HepG2 (cell line): ENCODE measurements around the gene CCS. TPM values are rescaled to one million over a fixed set of nuclear protein-coding genes. Genes with fewer than 3 reads are reported as not detected.
A peak's percentile ranks its signal among the peaks of the same experiment; 100 is the strongest.

Experiments
- ADNP ChIP-seq: sonication (generic); formaldehyde crosslinking; IDR thresholded peaks from 2 replicates; pipeline ENCODE4 v1.4.0; 2020; ENCODE audit warnings: missing genetic modification reagents
- CHD2 ChIP-seq: IDR thresholded peaks from 2 replicates; pipeline ENCODE4 v1.6.1; 2011; ENCODE audit warnings: low read depth, low read length, improper control_type of control experiment
- GATAD2A ChIP-seq: IDR thresholded peaks from 2 replicates; pipeline ENCODE4 v1.6.1; 2016
- ISX ChIP-seq: sonication (generic); formaldehyde crosslinking; conservative IDR thresholded peaks from 2 replicates; pipeline ENCODE4 v1.5.0; 2020; ENCODE audit warnings: missing genetic modification reagents
- KMT2B ChIP-seq: IDR thresholded peaks from 2 replicates; pipeline ENCODE4 v1.6.1; 2016; ENCODE audit warnings: missing genetic modification reagents, missing compliant biosample characterization
- PHF5A ChIP-seq: IDR thresholded peaks from one replicate; pipeline ENCODE4 v1.6.1; 2018; ENCODE audit warnings: low read depth, missing genetic modification reagents; ENCODE audit not compliant: unreplicated experiment
- POLR2AphosphoS5 ChIP-seq: IDR thresholded peaks from 2 replicates; pipeline ENCODE4 v1.6.1; 2012; ENCODE audit warnings: low read depth, low read length
- SAFB2 ChIP-seq: sonication (generic); formaldehyde crosslinking; IDR thresholded peaks from 2 replicates; pipeline ENCODE4 v1.5.1; 2020; ENCODE audit warnings: missing genetic modification reagents, low read depth, mild to moderate bottlenecking, borderline replicate concordance
- THAP9 ChIP-seq: sonication (generic); formaldehyde crosslinking; IDR thresholded peaks from 2 replicates; pipeline ENCODE4; 2020; ENCODE audit warnings: missing genetic modification reagents, mild to moderate bottlenecking, borderline replicate concordance
- ZBTB21 ChIP-seq: sonication (generic); formaldehyde crosslinking; IDR thresholded peaks from 2 replicates; pipeline ENCODE4 v1.4.0; 2020; ENCODE audit warnings: missing genetic modification reagents
- ZHX2 ChIP-seq, 2 experiments: sonication (generic) in 1 of 2; formaldehyde crosslinking in 1 of 2; IDR thresholded peaks; 2 replicates each; pipeline versions ENCODE4 v1.6.1 to v1.9.0; 2014 to 2022; ENCODE audit warnings: antibody characterized with exemption in 1 of 2, borderline replicate concordance in 1 of 2, inconsistent platforms in 1 of 2, low read depth in 1 of 2, missing genetic modification reagents in 1 of 2
- ZNF318 ChIP-seq: sonication (generic); formaldehyde crosslinking; IDR thresholded peaks from 2 replicates; pipeline ENCODE4 v1.4.0; 2020; ENCODE audit warnings: mild to moderate bottlenecking, missing genetic modification reagents
- ZNF607 ChIP-seq: sonication (generic); formaldehyde crosslinking; IDR thresholded peaks from 2 replicates; pipeline ENCODE4 v1.5.1; 2020; ENCODE audit warnings: missing genetic modification reagents, mild to moderate bottlenecking, borderline replicate concordance
- polyA plus RNA-seq, 8 experiments: library from polyadenylated mRNA; depleted of rRNA in 3 of 8; stranded (reverse) in 7 of 8; unstranded in 1 of 8; fragments of >200 nt; fragmentation: Illumina TruSeq in 4 of 8; extraction: Trizol in 4 of 8; gene quantifications; 2 replicates each; pipeline versions ENCODE4 v1.2.1 to v1.2.3, GENCODE V29; 2011 to 2016; ENCODE audit warnings: low read depth in 4 of 8, missing spikeins in 1 of 8, mixed read lengths in 1 of 8; ENCODE audit not compliant: insufficient read depth in 1 of 8
- total RNA-seq, 5 experiments: library from RNA; depleted of rRNA; stranded (reverse); fragments of >200 nt; fragmentation: Illumina TruSeq; extraction: Trizol; gene quantifications; 2 replicates each; pipeline ENCODE4 v1.2.3, GENCODE V29; 2016; ENCODE audit warnings: low read depth in 1 of 5

The CCS gene
- total and polyA plus RNA-seq, 2 of the 13 experiments (the other 11 are each of a cell fraction or from before 2014, with no cell fraction given) = 25.4 to 44.6 TPM

GRCh38 chr11:66591175-66591574 is 1.8 kb upstream of the CCS start (continued):
- TF ChIP-seq ZNF318 (CRISPR knock-in tag) (no peak), GATAD2A (CRISPR knock-in tag) (peak; percentile 57; the same call in 1 of the 2 replicates), SAFB2 (CRISPR knock-in tag) (no peak), ZNF607 (no peak), KMT2B (CRISPR knock-in tag) (no peak), CHD2 (no peak), POLR2AphosphoS5 (no peak), PHF5A (CRISPR knock-in tag) (no peak), ADNP (CRISPR knock-in tag) (no peak), ISX (CRISPR knock-in tag) (no peak), ZBTB21 (CRISPR knock-in tag) (0 out of 2 replicates have a peak, but pooled peaks have one; percentile 54), ZHX2 (IDR thresholded peaks at IDR 0.05; ENCODE audit: low read depth) (no peak), ZHX2 (CRISPR knock-in tag; IDR thresholded peaks at IDR 0.05; ENCODE audit: borderline replicate concordance) (no peak), THAP9 (CRISPR knock-in tag) (no peak)
